NCI-H345 treated with DMSO at 0.1 percent for 48 hours (cell line): Measurements from ENCODE around the gene USP31.

Experiments
- DNase-seq: peaks from one replicate; lab custom pipeline; 2025; ENCODE audit not compliant: unreplicated experiment; lab: John Stamatoyannopoulos, UW

USP31 gene

DNA sequence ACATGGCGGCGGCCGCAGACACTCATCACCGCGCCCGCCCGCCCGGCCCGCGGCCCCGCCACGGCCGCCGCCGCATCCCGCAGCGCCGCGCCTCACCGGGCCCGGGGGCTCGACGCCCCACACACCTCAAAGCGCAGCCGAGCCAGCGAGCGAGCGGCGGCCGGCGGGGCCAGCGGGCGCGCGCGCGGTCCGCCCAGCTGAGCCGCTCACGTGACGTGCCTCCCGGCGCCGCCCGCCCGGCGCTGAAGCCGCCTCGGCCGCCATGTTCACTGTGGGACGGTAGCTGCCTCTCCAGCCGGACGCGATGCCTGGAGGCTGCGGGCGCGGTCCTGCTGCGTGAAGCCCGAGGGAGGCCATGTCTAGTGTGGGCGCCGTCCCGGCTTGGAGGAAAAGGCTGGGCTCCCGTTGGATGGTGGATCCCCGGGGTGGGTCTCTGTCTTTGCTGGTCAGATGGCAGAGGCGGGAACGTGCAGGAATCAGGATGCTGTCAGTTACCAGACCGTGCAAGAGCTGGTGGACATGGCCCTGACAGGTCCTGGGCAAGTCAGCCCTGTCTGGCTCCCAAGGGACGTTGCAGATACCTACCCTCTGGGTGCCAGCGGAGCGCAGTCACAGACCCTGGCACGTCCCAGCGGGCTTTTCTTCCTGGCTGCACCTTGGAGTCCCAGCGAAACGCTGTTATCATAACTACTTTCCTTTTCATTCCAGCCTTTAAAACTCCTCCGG lies at the start of gene USP31:
USP31 (minus strand) TSS at position 186 of the 726 bp plus-strand sequence; CDS start at position 4, 182 bp downstream.
- peak; percentile 89 for DNase-seq

GRCh38 chr16:23196539-23196938 lies 47.3 kb upstream of the USP31 start:
- no peak for DNase-seq

DNA sequence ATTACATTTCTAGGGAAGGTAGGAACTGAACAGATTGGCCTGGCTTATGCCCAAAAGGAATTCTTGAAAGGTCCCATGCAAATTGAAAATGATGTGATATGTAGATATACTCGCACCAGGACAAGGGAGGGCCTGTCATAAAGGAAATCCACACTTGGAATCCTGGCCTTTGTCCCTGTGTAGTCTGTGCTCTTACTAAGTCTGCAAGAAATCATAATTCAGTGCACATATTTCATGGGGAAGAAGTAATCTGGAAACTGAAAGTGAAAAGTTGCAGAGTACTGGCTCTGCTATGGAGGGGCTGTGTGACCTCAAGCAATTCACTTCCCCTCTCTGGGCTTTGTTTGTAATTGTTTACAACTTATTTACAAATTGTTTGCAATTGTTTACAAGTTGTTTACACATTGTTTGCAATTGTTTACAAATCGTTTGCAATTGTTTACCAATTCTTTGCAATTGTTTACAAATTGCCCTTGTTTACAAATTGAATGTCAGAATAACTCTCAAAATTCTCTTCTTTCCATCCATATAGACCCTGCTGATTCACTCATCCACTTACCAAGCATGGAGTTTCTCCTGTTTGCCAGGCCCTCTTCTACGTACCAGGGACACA lies 46.2 kb upstream of the USP31 start:
- DNase-seq: no peak

DNA sequence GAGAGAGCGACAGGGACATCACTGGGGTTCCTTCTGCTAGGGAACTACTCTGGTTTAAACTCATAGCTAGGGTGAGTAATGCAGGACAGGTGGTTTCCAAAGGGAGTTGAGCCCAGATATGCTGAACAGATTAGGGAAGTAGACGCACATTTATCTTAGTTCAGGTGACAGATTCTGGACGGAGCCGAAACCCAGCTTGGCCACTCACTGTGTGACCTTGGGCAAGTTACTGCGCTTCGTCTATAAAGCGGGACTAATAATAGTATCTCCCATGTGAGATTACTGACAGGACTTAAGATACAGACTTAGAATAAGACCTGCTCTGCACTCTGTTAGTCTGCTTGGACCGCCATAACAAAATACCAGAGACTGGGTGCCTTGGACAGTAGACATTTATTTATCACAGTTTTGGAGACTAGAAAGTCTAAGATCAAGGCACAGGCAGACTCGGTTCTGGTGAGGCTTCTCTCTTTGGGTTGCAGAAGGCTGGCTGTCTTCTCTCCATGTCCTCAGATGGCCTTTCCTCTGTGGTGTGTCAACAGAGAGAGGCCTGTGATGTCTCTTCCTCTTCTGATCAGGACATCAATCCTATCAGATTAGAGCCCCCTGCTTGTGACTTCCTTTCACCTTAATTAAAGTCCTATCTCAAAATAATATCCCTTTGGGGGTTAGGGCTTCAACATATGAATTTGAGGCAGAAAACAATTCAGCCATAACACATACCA lies 45.4 kb upstream of the USP31 start:
- no peak for DNase-seq

GRCh38 chr16:23188911-23189310 lies 39.7 kb upstream of the USP31 start:
- DNase-seq: no peak

DNA sequence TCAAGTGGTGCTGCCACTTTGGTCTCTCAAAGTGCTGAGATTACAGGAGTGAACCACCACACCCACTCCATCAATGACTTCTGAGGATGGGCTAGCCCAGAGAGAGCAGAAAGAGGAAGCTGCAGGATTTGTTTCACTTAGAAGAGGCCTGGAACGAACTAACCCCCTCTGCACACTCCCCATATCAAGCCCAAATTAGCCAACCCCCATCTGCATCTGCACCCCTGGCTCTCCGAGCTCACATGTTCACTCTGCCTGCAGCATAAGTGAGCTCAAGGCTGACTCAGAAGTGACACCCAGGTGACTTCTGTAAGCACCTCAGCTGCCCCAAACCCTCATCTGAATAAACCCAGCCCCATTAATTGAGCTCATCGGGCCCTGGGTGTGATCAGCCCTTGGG lies 38.1 kb upstream of the USP31 start:
- no peak for DNase-seq

GRCh38 chr16:23186171-23186570 lies 36.9 kb upstream of the USP31 start:
- DNase-seq: no peak

DNA sequence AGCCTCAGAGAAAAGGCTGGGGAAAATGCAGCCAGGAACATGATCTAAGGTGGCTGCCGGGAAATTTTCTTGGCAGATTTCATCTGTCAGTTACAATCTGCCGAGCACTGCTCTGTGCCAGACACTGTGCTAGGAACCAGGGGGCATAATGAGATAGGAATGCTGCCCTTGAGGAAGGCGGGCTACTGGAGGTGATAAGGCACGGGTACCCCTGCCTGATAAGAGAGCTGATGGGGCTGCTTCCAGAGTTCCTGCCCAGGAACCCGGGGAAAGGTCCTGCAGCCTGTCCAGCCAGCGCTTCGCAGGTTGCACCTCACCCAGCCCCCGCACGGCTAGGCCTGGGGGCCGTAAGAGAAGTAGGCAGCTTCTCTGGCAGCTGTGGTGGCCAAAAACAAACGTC lies 36.4 kb upstream of the USP31 start:
- DNase-seq: no peak

DNA sequence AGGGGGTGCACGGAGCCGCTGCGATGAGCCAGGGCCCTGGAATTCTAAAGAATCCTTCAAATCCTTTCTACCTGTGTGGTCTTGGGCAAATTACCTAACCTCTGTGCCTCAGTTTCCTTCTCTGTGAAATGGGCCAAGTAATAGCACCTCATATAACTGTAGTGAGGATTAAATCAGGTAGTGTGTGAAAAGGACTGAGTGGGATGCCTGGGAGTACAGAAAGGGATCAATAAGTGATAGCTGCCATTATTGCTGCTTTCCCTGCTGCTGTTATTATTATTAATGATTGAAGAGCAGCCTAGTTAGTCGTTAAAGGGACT lies 34.3 kb upstream of the USP31 start:
- no peak for DNase-seq

DNA sequence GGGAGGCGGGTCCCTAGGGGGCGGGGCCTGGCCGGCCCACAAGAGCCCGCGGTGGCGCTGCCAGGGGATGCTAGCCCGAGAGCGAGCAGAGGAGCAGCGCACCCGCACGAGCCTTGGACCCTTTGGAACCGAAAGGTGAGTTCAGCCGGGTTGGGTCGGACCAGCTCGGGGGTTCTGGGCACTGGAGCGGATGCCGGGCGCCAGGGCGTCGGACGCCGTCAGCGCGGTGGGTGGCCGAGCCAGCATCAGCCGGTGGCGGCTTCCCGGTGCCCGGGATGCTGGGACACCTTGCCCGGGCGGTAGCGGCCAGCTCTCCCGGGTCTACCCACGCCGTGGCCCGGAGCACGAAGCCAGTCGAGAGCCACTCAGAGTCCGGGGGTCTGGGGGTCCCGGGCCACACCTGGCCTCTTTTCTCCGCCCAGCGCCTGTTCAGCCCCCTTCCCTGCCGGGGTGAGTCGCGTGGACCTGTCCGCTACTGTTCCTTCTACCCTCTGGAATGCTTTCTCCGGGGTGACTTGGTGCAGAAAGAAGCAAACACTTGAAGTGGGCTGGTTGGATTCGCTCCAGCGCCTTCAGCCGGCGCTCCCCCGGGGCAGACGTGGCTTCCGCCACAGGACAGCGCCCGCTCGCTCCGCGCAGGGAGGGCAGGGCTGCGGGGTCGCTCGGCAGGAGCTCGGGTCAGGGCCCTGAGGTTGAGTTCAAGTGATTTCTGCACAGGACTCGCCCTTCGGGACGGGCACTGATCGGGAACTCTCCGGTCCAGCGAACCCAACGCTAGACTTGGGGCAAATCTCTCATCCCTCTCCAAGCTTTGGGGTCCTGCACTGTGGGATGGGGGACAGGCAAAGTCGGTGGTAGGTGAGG lies 33.7 kb upstream of the USP31 start, which contains the start of gene SCNN1G:
SCNN1G (plus strand) TSS at position 67 of the 864 bp plus-strand sequence. CDS start 3,527 bp downstream, outside the sequence.
- peak; percentile 43 for DNase-seq

- DNase-seq: peak; percentile 69
These were observed 33.0 kb upstream of the USP31 start for GRCh38 chr16:23182206-23182678.

DNA sequence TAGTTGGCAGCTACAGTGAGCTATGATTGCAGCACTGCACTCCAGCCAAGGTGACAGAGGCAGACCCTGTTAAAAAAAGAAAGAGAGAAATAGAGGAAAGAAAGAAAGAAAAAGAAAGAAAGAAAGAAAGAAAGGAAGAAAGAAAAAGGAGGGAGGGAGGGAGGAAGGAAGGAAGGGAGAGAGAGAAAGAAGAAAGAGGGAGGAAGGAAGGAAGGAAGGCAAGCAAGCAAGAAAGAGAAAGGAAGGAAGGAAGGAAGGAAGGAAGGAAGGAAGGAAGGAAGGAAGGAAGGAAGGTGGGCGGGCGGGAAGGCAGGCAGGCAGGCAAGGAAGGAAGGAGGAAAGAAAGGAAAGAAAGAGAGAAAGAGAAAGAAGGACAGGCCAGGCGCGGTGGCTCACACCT lies 32.3 kb upstream of the USP31 start:
- DNase-seq: no peak

DNA sequence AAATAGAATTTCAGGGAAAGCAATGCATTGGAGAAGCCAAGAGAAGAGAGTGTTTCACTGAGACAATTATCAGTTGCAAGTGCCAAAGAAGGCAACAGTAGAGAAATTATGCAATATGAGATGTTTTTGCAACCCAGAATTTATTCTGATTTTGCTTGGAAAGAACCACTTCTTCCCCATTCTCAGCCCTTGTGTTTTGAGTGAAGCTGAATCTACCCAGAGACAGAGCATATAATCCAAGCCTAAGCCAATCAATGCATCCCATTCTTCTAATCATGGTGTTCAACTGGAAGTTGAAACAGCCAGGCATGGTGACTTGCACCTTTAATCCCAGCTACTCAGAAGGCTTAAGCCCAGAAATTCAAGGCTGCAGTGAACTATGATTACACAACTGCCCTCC lies 26.4 kb upstream of the USP31 start:
- DNase-seq: no peak

DNA sequence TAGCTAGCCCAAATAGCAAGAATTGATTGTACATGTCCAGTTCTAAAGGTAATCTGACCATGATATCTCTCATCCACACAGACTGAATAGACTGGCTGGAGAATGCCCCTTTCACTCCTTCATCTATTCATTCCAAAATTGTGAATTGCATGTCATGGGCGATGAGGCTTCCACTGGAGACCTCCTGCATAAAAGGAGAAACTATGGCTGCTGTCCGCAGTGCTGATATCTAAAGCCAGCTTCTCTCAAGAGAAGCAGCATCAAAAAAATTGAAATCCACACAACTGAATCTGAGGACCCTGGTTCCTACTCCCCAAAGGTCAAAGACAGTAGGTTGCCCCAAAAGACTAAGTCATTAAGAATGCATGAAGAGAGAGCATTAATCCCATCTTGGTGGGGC lies 25.4 kb upstream of the USP31 start:
- DNase-seq: no peak

DNA sequence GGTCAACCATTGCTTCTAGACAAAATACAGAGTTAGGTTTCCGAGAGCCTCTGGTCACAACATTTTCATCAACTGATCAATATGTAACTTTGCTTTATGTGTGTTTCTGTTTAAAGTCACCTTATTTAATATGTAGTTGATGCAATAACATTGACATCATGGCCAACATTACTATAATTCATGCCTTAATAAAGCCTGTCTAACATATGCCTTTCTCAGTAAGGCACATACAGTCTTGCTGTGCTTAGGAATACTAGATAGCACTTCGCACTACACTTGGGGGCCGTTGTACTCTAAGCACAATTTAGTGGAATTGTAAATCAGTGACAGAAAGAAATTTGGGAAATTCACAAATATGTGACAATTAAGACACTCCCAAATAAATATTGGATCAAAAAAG lies 23.7 kb upstream of the USP31 start:
- DNase-seq: no peak

DNA sequence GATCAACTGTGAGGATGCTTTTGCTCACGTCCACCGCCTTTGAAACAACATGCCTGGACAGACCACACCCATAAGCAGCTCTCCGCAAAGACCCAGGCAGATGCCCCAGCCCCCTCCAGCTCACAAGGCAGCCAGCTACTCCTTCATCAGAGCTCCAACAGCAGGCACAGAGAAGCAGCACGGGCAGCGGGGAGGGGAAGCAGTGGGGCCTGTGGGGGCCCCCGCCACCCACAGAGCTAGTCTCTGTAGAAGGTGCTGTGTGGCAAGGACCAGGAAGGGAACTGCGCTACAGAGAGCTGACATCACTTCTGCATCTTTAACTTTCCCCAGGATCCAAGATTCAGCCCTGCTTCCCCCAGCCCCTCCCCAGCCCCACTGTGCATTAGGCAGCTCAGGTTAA lies 23.3 kb upstream of the USP31 start:
- no peak for DNase-seq

GRCh38 chr16:23164736-23165135 lies 15.5 kb upstream of the USP31 start:
- DNase-seq: no peak

GRCh38 chr16:23163921-23164320 lies 14.7 kb upstream of the USP31 start:
- no peak for DNase-seq

- DNase-seq: no peak
These were observed 11.3 kb upstream of the USP31 start for GRCh38 chr16:23160574-23160973.

DNA sequence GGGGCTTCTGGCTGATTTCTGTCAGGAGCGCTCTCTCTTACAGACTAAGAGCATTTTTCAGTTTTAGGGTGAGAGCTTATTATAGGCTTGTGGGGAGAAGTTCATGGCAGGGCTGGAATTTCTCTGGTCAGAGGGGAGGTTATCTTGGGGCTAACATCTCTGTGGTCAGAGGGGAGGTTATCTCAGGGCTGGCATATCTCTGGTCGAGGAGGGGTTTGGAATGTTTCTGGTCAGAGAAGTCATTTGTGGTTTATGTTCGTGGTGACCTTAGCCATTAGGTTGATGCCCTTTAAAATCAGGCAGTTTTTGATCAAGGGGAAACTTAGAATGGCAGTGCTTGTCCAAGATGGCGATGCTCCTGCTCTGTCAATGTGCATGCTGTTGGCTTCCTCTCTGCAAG lies 10.8 kb upstream of the USP31 start:
- DNase-seq: no peak

GRCh38 chr16:23158114-23158513 lies 8.9 kb upstream of the USP31 start:
- DNase-seq: no peak
